GM23338 (cell line): Measurements from ENCODE around the gene IVD. TPM values are rescaled to one million over a fixed set of nuclear protein-coding genes. Genes with fewer than 3 reads are reported as not detected.
A peak's percentile ranks its signal among the peaks of the same experiment; 100 is the strongest.

Source experiments
- ATAC-seq: fragments of 200-7000 bp; cut with Tn5 transposase; 3 replicates; pipeline ENCODE4 v1.9.1; 2020
- DNase-seq: peaks from one replicate; pipeline ENCODE4 v3.0.0-alpha.2; 2015; ENCODE audit warnings: low spot score
- H2AFZ ChIP-seq: fragments of 200-600 bp; sonication (generic); 2 replicates; pipeline ENCODE4 v1.8.0; 2016; ENCODE audit warnings: antibody characterized with exemption, mild to moderate bottlenecking, moderate library complexity
- H3F3A ChIP-seq: fragments of 200-600 bp; sonication (generic); replicated peaks from 2 replicates; pipeline ENCODE4 v1.8.0; 2017; ENCODE audit warnings: antibody characterized with exemption, mixed run types, low read depth
- H3K27ac ChIP-seq: fragments of 200-600 bp; sonication (generic); 2 replicates; pipeline ENCODE4 v1.6.1; 2016; ENCODE audit warnings: low read depth
- H3K27me3 ChIP-seq: fragments of 200-600 bp; sonication (generic); 2 replicates; pipeline ENCODE4 v1.8.0; 2016; ENCODE audit warnings: mild to moderate bottlenecking, mixed run types, moderate library complexity; ENCODE audit not compliant: insufficient read depth
- H3K36me3 ChIP-seq: fragments of 200-600 bp; sonication (generic); 2 replicates; pipeline ENCODE4 v1.8.0; 2016; ENCODE audit warnings: mild to moderate bottlenecking; ENCODE audit not compliant: insufficient read depth
- H3K4me1 ChIP-seq: fragments of 200-600 bp; sonication (generic); 2 replicates; pipeline ENCODE4 v1.8.0; 2016; ENCODE audit warnings: mild to moderate bottlenecking, moderate library complexity; ENCODE audit not compliant: insufficient read depth
- H3K4me2 ChIP-seq: fragments of 200-600 bp; sonication (generic); 2 replicates; pipeline ENCODE4 v1.7.1; 2017; ENCODE audit warnings: mixed run types
- H3K4me3 ChIP-seq: fragments of 200-600 bp; sonication (generic); 2 replicates; pipeline ENCODE4 v1.6.1; 2016; ENCODE audit warnings: mixed run types
- H3K79me2 ChIP-seq: fragments of 200-600 bp; sonication (generic); replicated peaks from 2 replicates; pipeline ENCODE4 v1.8.0; 2017; ENCODE audit warnings: mild to moderate bottlenecking; ENCODE audit not compliant: insufficient read depth
- H3K9me2 ChIP-seq: fragments of 200-600 bp; sonication (generic); 2 replicates; pipeline ENCODE4 v1.8.0; 2017; ENCODE audit not compliant: insufficient read depth
- H4K20me1 ChIP-seq: fragments of 200-600 bp; sonication (generic); replicated peaks from 2 replicates; pipeline ENCODE4 v1.8.0; 2017; ENCODE audit warnings: mild to moderate bottlenecking; ENCODE audit not compliant: insufficient read depth
- H3K27ac Mint-ChIP-seq: 2 replicates; pipeline ENCODE4 v1.8.0; 2020; ENCODE audit warnings: inconsistent platforms, mild to moderate bottlenecking, moderate library complexity, mixed read lengths
- H3K27me3 Mint-ChIP-seq: 3 replicates; pipeline ENCODE4 v1.8.0; 2022; ENCODE audit warnings: low read depth, mild to moderate bottlenecking, moderate library complexity, mixed read lengths, inconsistent platforms; ENCODE audit not compliant: insufficient read depth, poor library complexity
- H3K36me3 Mint-ChIP-seq: 3 replicates; pipeline ENCODE4 v1.8.0; 2021; ENCODE audit warnings: low read depth, mild to moderate bottlenecking, inconsistent platforms, moderate library complexity, mixed read lengths
- H3K4me1 Mint-ChIP-seq: 3 replicates; pipeline ENCODE4 v1.8.0; 2020; ENCODE audit warnings: mild to moderate bottlenecking, inconsistent platforms, mixed read lengths
- H3K4me3 Mint-ChIP-seq: 3 replicates; pipeline ENCODE4 v1.8.0; 2021; ENCODE audit warnings: moderate library complexity, mild to moderate bottlenecking, inconsistent platforms, mixed read lengths
- H3K9me3 Mint-ChIP-seq: 3 replicates; pipeline ENCODE4 v1.8.0; 2020; ENCODE audit warnings: moderate library complexity, mild to moderate bottlenecking, inconsistent platforms, mixed read lengths
- CREB1 ChIP-seq: fragments of 250-450 bp; sonication (Bioruptor Pico); IDR thresholded peaks from 2 replicates; pipeline ENCODE4 v1.5.0; 2020; ENCODE audit warnings: low read depth, mild to moderate bottlenecking, moderate library complexity
- CTCF ChIP-seq, 2 experiments: fragments of 200-600 bp in 1 of 2; sonication (generic) in 1 of 2; conservative IDR thresholded peaks; 2 replicates each; pipeline versions ENCODE4 v1.5.1 to v1.6.1; 2016 to 2017; ENCODE audit warnings: antibody characterized with exemption in 2 of 2, low read depth in 2 of 2, mild to moderate bottlenecking in 2 of 2, moderate library complexity in 1 of 2
- EZH2 ChIP-seq: fragments of 200-600 bp; sonication (generic); IDR thresholded peaks from one replicate; pipeline ENCODE4 v1.8.0; 2017; ENCODE audit warnings: antibody characterized with exemption, mild to moderate bottlenecking, low read depth; ENCODE audit not compliant: unreplicated experiment
- EZH2phosphoT487 ChIP-seq: fragments of 200-600 bp; sonication (generic); IDR thresholded peaks from one replicate; pipeline ENCODE4 v1.8.1; 2018; ENCODE audit warnings: antibody characterized with exemption; ENCODE audit not compliant: unreplicated experiment
- JUNB ChIP-seq: IDR thresholded peaks from one replicate; pipeline ENCODE4 v1.6.1; 2016; ENCODE audit warnings: antibody characterized with exemption; ENCODE audit not compliant: unreplicated experiment
- NANOG ChIP-seq: IDR thresholded peaks from 2 replicates; pipeline ENCODE4 v1.6.1; 2016; ENCODE audit warnings: antibody characterized with exemption, borderline replicate concordance
- POLR2AphosphoS5 ChIP-seq: IDR thresholded peaks from 2 replicates; pipeline ENCODE4 v1.6.1; 2016; ENCODE audit warnings: antibody characterized with exemption, low read depth
- REST ChIP-seq: IDR thresholded peaks from one replicate; pipeline ENCODE4 v1.6.1; 2018; ENCODE audit warnings: antibody characterized with exemption; ENCODE audit not compliant: unreplicated experiment
- STAT1 ChIP-seq: IDR thresholded peaks from one replicate; pipeline ENCODE4 v1.6.1; 2016; ENCODE audit warnings: antibody characterized with exemption; ENCODE audit not compliant: unreplicated experiment
- ZNF114 ChIP-seq: fragments of 250-450 bp; sonication (Bioruptor Pico); IDR thresholded peaks from 2 replicates; pipeline ENCODE4 v1.5.0; 2020; ENCODE audit warnings: mild to moderate bottlenecking, moderate library complexity
- ZNF331 ChIP-seq: fragments of 250-450 bp; sonication (Bioruptor Pico); IDR thresholded peaks from 2 replicates; pipeline ENCODE4 v1.5.0; 2020; ENCODE audit warnings: low read depth, mild to moderate bottlenecking, moderate library complexity
- polyA plus RNA-seq: library from polyadenylated mRNA; unstranded; fragments of >200 nt; fragmentation: Nextera tagmentation; extraction: Ambion mirVana; gene quantifications from 2 replicates; pipeline ENCODE4 v1.2.1, GENCODE V29; 2016
- total RNA-seq: library from RNA; depleted of rRNA; stranded (reverse); fragments of >200 nt; shearing (Covaris generic); gene quantifications from 2 replicates; pipeline ENCODE4 v1.2.3, GENCODE V29; 2014
- TF ChIP-seq, protein P1 (sequence below): fragments of 250-450 bp; sonication (Bioruptor Pico); IDR thresholded peaks from 2 replicates; pipeline ENCODE4 v1.5.0; 2020; ENCODE audit warnings: mild to moderate bottlenecking, moderate library complexity
- TF ChIP-seq, protein P2 (sequence below): IDR thresholded peaks from 2 replicates; pipeline ENCODE4 v1.6.1; 2016; ENCODE audit warnings: antibody characterized with exemption

The IVD gene
- total and polyA plus RNA-seq, 2 experiments from 2014 or later: 54.1 to 75.4 TPM

- ATAC-seq: no peak
- H3K36me3 Mint-ChIP-seq: peaks cover 56% of the 10 kb centered on the region
- Histone ChIP-seq H3K27ac (no peak overlapping the region), H3K4me3 (peak overlapping the region; percentile 93), H4K20me1 (peaks cover 15% of the 10 kb centered on the region), H3K36me3 (peaks cover 29% of the 10 kb centered on the region), H3K4me2 (peak overlapping the region; percentile 88), H3K9me2 (no peaks in the 10 kb centered on the region), H3F3A (peaks cover 6% of the 10 kb centered on the region; the same call in 1 of the 2 replicates), H3K4me1 (peaks cover 20% of the 10 kb centered on the region; the same call in 1 of the 2 replicates), H3K79me2 (peaks cover 29% of the 10 kb centered on the region), H3K27me3 (no peaks in the 10 kb centered on the region), H2AFZ (no peak overlapping the region)
- H3K4me3 Mint-ChIP-seq: peak overlapping the region; percentile 90
- H3K27ac Mint-ChIP-seq: peak overlapping the region; percentile 59; the same call in 1 of the 2 replicates
- TF ChIP-seq NANOG (no peak), CREB1 (no peak), JUNB (no peak), EZH2phosphoT487 (no peak), EZH2 (no peak), ZNF331 (CRISPR knock-in tag) (no peak), REST (no peak), POLR2AphosphoS5 (no peak), ZNF114 (CRISPR knock-in tag) (no peak), STAT1 (no peak), CTCF (conservative IDR thresholded peaks at IDR 0.05; ENCODE audit: low read depth in 2 of 2) (no peak)
- TF ChIP-seq, protein P1, sequence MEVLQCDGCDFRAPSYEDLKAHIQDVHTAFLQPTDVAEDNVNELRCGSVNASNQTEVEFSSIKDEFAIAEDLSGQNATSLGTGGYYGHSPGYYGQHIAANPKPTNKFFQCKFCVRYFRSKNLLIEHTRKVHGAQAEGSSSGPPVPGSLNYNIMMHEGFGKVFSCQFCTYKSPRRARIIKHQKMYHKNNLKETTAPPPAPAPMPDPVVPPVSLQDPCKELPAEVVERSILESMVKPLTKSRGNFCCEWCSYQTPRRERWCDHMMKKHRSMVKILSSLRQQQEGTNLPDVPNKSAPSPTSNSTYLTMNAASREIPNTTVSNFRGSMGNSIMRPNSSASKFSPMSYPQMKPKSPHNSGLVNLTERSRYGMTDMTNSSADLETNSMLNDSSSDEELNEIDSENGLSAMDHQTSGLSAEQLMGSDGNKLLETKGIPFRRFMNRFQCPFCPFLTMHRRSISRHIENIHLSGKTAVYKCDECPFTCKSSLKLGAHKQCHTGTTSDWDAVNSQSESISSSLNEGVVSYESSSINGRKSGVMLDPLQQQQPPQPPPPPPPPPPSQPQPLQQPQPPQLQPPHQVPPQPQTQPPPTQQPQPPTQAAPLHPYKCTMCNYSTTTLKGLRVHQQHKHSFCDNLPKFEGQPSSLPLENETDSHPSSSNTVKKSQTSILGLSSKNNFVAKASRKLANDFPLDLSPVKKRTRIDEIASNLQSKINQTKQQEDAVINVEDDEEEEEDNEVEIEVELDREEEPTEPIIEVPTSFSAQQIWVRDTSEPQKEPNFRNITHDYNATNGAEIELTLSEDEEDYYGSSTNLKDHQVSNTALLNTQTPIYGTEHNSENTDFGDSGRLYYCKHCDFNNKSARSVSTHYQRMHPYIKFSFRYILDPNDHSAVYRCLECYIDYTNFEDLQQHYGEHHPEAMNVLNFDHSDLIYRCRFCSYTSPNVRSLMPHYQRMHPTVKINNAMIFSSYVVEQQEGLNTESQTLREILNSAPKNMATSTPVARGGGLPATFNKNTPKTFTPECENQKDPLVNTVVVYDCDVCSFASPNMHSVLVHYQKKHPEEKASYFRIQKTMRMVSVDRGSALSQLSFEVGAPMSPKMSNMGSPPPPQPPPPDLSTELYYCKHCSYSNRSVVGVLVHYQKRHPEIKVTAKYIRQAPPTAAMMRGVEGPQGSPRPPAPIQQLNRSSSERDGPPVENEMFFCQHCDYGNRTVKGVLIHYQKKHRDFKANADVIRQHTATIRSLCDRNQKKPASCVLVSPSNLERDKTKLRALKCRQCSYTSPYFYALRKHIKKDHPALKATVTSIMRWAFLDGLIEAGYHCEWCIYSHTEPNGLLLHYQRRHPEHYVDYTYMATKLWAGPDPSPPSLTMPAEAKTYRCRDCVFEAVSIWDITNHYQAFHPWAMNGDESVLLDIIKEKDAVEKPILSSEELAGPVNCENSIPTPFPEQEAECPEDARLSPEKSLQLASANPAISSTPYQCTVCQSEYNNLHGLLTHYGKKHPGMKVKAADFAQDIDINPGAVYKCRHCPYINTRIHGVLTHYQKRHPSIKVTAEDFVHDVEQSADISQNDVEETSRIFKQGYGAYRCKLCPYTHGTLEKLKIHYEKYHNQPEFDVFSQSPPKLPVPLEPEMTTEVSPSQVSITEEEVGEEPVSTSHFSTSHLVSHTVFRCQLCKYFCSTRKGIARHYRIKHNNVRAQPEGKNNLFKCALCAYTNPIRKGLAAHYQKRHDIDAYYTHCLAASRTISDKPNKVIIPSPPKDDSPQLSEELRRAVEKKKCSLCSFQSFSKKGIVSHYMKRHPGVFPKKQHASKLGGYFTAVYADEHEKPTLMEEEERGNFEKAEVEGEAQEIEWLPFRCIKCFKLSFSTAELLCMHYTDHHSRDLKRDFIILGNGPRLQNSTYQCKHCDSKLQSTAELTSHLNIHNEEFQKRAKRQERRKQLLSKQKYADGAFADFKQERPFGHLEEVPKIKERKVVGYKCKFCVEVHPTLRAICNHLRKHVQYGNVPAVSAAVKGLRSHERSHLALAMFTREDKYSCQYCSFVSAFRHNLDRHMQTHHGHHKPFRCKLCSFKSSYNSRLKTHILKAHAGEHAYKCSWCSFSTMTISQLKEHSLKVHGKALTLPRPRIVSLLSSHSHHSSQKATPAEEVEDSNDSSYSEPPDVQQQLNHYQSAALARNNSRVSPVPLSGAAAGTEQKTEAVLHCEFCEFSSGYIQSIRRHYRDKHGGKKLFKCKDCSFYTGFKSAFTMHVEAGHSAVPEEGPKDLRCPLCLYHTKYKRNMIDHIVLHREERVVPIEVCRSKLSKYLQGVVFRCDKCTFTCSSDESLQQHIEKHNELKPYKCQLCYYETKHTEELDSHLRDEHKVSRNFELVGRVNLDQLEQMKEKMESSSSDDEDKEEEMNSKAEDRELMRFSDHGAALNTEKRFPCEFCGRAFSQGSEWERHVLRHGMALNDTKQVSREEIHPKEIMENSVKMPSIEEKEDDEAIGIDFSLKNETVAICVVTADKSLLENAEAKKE (CRISPR knock-in tag): no peak
- TF ChIP-seq, protein P2, sequence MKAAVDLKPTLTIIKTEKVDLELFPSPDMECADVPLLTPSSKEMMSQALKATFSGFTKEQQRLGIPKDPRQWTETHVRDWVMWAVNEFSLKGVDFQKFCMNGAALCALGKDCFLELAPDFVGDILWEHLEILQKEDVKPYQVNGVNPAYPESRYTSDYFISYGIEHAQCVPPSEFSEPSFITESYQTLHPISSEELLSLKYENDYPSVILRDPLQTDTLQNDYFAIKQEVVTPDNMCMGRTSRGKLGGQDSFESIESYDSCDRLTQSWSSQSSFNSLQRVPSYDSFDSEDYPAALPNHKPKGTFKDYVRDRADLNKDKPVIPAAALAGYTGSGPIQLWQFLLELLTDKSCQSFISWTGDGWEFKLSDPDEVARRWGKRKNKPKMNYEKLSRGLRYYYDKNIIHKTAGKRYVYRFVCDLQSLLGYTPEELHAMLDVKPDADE: no peak
- no peaks in the 10 kb centered on the region for H3K9me3 Mint-ChIP-seq
- no peak for DNase-seq
- H3K27me3 Mint-ChIP-seq: peaks cover 3% of the 10 kb centered on the region
- peaks cover 17% of the 10 kb centered on the region for H3K4me1 Mint-ChIP-seq
Observed at GRCh38 chr15:40407330-40407990, 1.9 kb downstream of the IVD start.
